NCI-H128 (cell line): ENCODE data around the gene REXO1.
"Not testable (repeated sequence)": the region's sequence is repeated elsewhere in the genome, so short reads cannot be mapped to it uniquely, and the experiment has no call there.

Experiments
- DNase-seq: peaks from one replicate; lab custom pipeline; 2025; ENCODE audit not compliant: unreplicated experiment; lab: John Stamatoyannopoulos, UW

REXO1 gene

DNA sequence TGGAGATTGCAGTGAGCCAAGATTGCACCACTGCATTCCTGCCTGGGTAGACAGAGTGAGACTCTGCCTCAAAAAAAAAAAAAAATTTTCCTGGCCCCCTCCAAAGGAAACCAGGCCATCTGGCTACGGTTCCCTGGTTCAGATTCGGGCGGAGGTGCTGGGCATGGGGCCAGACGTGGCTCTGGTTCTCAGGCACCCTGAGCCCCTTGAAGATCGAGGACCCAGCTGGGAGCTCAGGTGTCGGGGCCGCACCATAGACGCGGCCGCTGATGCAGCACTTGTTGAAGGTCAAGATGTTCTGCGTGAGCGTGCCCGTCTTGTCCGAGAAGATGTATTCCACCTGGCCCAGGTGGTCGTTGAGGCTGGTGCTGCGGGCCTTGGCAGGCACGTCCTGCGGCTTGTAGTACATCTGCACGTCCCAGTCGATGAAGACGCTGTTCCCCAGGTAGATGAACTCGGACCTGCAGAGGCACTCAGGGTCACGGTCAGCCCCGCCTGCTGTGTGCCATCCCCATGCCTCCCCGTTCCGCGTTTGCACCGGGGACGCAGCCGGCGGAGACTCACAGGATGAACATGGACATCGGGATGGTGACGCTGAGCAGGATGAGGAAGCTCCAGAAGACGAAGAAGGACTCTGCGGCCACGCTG is 48.5 kb downstream of the REXO1 start:
- no peak for DNase-seq

DNA sequence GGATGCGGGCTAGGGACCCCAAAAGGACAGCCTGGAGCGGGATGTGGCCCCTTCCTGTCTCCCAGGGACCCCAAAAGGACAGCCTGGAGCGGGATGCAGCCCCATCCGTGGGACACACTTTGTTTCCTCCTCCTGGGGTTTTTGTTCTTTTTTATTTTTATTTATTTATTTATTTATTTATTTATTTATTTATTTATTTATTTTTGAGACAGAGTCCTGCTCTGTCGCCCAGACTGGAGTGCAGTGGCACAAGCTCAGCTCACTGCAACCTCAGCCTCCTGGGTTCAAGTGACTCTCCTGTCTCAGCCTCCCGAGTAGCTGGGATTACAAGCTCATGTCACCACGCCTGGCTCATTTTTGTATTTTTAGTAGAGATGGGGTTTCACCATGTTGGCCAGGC is 51.0 kb downstream of the REXO1 start:
- DNase-seq = not testable (repeated sequence)

DNA sequence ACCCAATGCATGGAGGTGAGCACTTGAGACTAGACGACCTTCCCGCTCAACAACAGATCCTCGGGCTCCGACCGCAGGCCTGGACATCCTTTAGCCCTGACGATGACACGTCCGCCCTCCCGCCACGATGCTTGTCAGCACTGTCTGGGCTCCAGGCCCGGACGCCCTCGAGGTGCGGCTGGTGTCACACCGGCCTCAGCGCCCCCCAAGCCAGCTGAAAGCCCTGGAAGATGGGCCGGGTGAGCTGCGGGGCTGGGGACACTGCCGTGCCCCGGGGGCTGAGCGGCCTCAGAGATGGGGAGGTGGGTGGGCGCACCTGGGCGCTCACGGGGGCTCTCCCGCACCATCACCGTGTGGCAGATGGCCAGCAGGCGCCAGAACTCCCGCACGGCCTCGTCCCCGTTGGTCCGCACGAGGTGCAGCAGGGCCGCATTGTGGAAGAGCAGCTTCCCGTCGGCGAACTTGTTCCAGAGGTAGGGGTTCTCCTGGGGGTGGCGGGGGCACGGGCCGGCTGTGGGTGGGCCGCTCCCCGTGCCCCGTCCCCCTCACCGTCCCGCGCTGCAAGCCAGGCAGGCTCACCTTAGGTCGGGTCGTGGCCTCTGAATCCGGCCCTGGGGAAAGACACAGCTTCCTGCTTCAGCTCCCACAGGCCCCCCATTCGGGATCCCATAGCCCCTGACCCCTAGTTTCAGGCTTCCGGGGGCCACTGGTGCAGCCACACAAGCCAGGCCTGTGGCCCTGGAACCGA is 51.7 kb downstream of the REXO1 start:
- DNase-seq = no peak

DNA sequence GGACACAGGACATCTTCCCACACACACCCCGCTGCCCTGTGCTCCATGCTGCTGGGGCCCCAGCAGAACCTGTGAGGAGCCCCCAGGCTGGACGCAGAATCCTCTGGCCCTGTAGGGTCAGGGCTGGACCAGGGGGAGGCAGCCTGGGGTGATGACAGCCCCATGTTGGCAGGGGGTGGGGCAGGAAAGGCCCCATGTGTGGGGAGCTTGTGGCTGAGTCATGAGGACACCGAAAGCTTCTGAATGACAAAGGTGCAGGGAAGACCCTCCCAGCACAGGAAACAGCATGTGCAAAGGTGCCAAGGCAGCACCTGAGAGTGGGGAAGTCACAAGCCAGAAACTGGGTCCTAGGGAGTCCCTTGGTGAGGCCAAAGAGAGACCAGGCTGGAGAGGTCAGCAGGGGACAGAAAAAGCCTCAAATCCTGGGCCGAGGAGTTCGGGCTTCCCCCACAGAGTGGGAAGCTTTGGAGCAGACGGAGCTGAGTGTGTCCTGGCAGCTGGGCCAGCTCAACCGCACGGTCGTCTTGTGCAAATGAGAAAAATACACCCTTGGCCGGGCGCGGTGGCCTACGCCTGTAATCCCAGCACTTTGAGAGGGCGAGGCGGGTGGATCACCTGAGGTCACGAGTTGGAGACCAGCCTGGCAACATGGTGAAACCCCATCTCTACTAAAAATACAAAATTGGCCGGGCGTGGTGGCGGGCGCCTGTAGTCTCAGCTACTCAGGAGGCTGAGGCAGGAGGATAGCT is 53.7 kb downstream of the REXO1 start:
- DNase-seq = no peak

- DNase-seq = no peak
Observed at GRCh38 chr19:1791879-1792278, 56.4 kb downstream of the REXO1 start.

GRCh38 chr19:1790054-1790792 is 58.1 kb downstream of the REXO1 start:
- DNase-seq = no peak

GRCh38 chr19:1789261-1790041 is 58.8 kb downstream of the REXO1 start:
- no peak for DNase-seq

DNA sequence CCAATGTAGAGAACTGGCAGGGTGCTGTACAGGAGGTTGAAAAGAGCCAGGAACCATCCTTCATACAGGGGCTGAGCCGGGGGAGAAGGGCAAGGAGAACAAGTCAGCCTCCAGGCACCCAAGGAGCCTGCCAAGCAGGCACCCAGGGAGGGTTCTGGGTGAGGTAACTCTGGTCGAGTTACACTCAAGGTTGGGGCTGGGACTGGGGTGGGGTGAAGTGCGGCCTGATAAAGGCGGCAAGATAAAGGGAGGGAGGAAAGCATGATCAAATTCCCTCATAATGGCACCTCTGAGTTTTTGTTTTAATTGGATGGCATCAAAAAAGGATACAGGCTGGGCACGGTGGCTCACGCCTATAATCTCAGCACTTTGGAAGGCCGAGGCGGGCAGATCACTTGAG is 61.2 kb downstream of the REXO1 start:
- DNase-seq = no peak

DNA sequence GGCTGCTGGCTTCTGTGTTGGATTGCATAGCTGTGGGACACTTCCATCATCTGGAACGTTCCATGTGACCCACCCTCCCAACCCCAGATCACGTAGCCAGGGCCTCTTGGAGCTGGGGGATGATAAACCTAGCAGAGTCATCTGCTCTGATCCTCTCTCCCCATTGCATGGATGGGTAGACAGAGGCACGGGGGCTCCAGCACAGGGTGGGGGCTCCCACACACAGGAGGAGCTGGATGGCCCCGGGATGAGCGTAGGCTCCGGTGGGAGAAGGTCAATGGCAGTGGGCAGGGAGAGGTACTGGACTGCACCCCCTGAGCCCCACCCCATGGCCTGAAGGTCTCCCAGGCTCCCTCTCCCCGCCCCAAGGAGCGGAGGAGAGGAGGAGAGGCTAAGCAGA is 61.6 kb downstream of the REXO1 start:
- DNase-seq = no peak

DNA sequence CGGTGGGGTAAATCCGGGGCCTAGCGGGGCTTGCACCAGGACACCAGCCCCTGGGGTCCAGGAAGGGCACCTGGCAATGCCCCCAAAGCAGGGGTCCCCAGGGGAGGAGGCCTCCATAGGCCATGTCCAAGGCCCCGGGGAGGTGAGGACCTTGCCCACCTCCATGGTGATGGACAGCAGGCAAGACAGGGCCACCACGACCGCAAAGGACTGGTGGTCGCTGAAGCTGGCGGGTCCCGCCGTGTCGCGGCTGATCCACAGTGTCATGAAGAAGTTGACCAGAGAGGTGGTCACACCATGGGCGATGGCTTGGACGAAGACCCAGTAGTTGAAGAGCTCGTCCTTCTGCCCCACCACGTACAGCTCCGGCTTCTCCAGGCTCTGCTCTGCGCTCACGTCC is 63.0 kb downstream of the REXO1 start:
- no peak for DNase-seq

DNA sequence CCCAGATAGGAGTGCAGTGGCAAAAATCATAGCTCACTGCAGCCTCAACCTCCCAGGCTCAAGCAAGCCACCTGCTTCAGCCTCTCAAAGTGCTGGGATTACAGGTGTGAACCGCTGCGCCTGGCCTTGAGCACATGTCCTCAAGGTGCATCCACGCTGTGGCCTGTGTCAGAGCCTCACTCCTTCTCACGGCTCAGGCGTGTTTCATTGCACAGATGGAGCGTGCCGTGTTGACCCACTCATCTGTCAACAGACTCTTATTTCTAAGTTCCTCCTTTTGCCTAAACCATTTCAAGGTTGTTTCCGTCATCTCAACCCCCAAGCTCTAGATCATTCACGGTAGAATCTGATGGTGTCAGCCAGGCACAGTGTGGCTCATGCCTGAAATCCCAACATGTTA is 64.4 kb downstream of the REXO1 start:
- DNase-seq = no peak

DNA sequence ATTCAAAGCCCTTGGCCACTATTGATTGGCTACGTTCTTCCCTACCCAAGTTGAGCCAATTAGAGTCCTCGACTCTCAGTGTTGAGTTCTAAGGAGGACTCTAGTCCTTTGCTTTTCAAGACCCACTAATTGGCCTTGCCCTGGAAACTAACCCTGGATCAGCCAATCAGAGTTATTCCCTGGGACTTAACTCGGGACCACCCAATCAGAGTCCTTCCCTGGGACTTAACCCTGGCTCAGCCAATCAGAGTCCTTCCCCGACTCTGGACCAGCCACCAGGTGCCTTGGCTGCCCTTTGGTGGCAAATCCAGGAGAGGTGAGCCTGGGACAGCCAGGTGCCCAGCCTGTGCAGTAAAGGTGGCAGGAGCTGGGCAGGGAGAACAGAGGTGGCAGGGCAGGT is 64.9 kb downstream of the REXO1 start:
- DNase-seq = no peak

DNA sequence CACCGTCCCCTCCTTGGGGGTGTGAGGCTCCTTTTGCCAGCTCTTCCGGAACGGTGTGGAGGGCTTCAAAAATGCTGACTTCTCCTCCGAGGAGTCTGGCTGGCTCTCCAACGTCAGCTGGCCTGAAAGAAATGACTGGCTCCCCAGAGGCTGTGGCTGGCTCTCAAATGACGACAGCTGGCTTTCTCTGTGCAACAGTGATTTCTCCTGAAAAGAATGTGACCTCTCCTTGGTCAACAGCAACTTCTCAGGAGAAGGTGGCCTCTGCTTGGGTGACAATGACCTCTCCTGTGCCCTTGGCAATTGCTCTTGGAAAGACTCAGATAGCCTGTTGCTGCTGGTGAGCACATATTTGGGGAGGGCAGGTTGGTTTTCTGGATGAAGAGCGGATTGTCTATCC is 65.8 kb downstream of the REXO1 start:
- DNase-seq = no peak

DNA sequence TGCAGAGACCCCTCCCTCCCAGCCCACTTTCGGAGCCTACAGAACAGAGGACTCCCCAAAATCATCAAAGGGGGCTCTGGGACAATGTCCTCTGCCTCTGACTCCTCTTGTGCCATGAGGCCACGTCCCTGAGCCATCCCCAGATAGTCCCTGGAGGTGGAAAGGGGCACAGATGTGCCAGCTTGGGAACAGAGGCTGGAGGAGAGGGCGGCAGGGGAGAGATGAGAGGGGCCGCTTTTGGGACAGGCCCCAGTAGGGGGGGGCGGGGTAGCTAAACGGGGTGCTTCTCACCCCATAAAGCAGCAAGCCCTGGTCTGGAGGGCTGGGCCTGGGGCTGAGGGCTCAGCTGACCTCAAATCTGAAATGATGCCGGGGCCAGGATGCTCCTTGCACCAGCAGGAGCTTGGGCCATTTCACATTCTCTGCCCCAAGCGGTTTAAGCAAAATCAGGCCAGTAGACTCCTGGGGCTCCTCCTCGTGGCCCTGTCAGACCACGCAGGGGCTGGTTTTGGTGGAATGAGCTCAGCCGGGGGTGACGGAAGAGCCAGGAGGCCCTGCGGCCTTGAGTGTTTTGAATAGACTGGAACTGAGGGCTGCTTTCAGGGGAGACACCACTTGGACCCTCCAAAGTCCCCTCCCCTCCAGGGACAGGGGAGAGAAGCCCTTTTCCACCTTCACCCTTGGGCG is 67.9 kb downstream of the REXO1 start:
- no peak for DNase-seq

DNA sequence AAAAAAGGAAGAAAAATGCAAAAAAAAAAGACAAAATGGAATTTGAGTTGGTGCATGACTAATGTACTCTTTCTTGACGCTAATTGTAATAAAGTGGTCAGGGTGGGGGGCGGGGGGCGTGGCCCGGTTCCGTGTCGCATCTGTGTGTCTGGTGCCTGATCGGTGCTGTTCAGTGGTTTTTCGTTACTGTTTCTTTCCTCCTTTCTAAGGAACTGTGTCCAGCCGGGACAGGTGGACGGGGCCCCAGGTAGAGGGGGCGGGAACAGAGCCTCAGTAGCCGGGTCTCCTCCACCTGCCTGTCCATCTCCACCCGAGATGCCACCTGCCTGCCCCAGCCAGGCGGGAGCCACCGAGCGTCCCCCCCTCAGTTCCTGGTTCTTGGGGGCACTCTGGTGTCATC is 68.7 kb downstream of the REXO1 start:
- no peak for DNase-seq

DNA sequence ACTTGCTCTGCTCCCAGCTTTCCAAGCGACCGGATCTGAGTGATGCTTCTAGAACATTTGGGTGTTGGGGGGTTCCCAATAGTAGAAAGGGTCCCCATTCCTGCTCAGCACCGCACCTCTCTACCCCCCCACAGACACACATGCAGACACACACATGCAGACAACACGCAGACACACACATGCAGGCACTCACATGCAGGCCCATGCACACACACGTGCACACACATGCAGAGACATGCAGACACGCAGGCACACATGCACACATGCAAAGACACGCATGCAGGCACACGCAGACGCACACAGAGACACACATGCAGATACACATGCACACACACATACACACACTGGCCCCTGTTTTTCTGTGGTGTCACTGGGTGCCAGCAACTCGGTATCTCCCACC is 71.1 kb downstream of the REXO1 start:
- DNase-seq = no peak

DNA sequence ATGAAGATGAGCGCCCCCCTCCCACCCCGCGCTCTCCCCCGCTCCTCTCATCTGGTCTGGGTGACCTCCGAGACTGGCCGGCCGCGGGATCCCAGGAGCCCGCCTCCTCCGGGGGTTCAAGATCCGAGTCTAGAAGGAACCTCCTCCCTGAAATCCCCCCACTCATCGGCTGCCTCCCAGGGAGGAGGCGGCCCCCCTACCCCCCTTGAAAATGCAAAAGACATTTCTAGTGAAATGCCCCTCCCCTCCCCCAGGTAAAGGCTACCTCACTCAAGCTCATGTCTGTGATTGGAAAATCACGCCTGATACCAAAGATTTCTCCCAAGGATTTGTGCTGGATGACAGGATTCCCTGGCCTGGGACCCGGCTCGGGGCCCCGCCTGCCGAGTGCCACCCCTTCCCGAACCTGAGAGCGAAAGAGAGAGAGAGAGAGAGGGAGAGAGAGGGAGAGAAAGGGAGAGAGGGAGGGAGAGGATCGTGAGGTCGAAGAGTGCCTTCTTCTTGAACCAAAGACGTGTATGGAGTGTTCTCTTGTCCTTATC is 71.6 kb downstream of the REXO1 start:
- DNase-seq = no peak

DNA sequence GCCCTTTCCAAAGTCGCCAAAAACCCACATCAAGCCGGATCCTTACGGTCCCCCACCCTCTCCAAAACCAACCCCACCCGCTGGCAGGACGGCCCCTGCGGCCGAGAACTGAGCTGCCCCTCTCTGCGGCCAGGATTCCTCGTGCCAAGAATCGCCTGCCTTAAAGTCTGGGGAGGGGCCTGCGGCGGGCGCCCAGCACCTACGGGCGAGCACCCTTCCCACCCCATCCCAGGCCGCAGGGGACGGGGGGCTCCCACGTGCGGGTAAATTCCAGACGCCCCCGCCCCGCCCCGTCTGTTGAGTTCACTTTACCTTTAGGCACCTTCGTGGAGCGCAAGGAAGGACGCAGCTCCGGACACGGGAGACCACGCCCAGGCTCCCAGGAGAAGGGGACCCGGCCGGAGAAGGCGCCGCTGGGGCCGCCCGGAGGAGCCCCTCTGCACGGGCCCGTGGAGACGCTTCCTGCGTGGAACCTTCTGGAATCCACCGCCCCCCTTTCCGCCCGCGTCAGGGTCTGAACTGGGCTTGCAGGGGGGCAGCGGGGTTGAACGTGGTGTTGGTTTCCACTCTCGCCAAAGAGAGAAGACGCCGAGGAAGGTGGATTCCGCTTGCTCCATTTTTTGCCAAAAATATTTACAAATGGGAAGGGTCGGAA is 72.2 kb downstream of the REXO1 start:
- no peak for DNase-seq

GRCh38 chr19:1774989-1775772 is 73.1 kb downstream of the REXO1 start:
- no peak for DNase-seq
